ENCODE measurements around the gene ANXA6.

Gene ANXA6

GRCh38 chr5:151065609-151066008 lies 92.0 kb downstream of the ANXA6 start:
- no peak for TF ChIP-seq Cebpa-rat (IDR thresholded peaks at IDR 0.05)
- peaks cover 71% of the 10 kb centered on the region for H3K36me3 ChIP-seq
- no peak overlapping the region for H3K9ac ChIP-seq
- H3K27ac ChIP-seq: no peak overlapping the region
- peaks cover 100% of the 10 kb centered on the region for H4K20me1 ChIP-seq
- no peaks in the 10 kb centered on the region for H3K27me3 ChIP-seq
- no peaks in the 10 kb centered on the region for H3K9me3 ChIP-seq
- no peak overlapping the region for H3K4me3 ChIP-seq
- peaks cover 82% of the 10 kb centered on the region for H3K4me1 ChIP-seq
- H3K4me2 ChIP-seq: peak overlapping the region; percentile 69; the same call in 1 of the 2 replicates

- H3K4me3 ChIP-seq: no peak overlapping the region
- no peaks in the 10 kb centered on the region for H3K27me3 ChIP-seq
- H3K4me1 ChIP-seq: peaks cover 82% of the 10 kb centered on the region
- no peaks in the 10 kb centered on the region for H3K9me3 ChIP-seq
- no peak overlapping the region for H3K4me2 ChIP-seq
- no peak for TF ChIP-seq Cebpa-rat (IDR thresholded peaks at IDR 0.05)
- no peak overlapping the region for H3K27ac ChIP-seq
- H4K20me1 ChIP-seq: peaks cover 99% of the 10 kb centered on the region
- peaks cover 76% of the 10 kb centered on the region for H3K36me3 ChIP-seq
- no peak overlapping the region for H3K9ac ChIP-seq
Measured at GRCh38 chr5:151064916-151065499, 92.6 kb downstream of the ANXA6 start.

GRCh38 chr5:151063142-151063989 lies 94.2 kb downstream of the ANXA6 start:
- Histone ChIP-seq H3K27me3 (no peaks in the 10 kb centered on the region), H3K27ac (peak overlapping the region; percentile 22), H3K4me1 (peaks cover 82% of the 10 kb centered on the region), H3K9ac (no peak overlapping the region), H3K4me3 (no peak overlapping the region), H4K20me1 (peaks cover 88% of the 10 kb centered on the region), H3K4me2 (peak overlapping the region; percentile 15), H3K36me3 (peaks cover 85% of the 10 kb centered on the region), H3K9me3 (no peaks in the 10 kb centered on the region)
- TF ChIP-seq Cebpa-rat (IDR thresholded peaks at IDR 0.05): no peak

- H3K9ac ChIP-seq: no peak overlapping the region
- H4K20me1 ChIP-seq: peaks cover 85% of the 10 kb centered on the region
- TF ChIP-seq Cebpa-rat (IDR thresholded peaks at IDR 0.05): no peak
- no peaks in the 10 kb centered on the region for H3K27me3 ChIP-seq
- H3K36me3 ChIP-seq: peaks cover 88% of the 10 kb centered on the region
- H3K4me1 ChIP-seq: peaks cover 79% of the 10 kb centered on the region
- peak overlapping the region; percentile 22; the same call in 1 of the 2 replicates for H3K27ac ChIP-seq
- H3K9me3 ChIP-seq: no peaks in the 10 kb centered on the region
- H3K4me3 ChIP-seq: no peak overlapping the region
- peak overlapping the region; percentile 15; the same call in 1 of the 2 replicates for H3K4me2 ChIP-seq
Measured at GRCh38 chr5:151062405-151063141, 95.0 kb downstream of the ANXA6 start.

- no peak overlapping the region for H3K4me3 ChIP-seq
- no peak overlapping the region for H3K9ac ChIP-seq
- H3K27ac ChIP-seq: peak overlapping the region; percentile 60; the same call in 1 of the 2 replicates
- peak overlapping the region; percentile 70 for H3K4me2 ChIP-seq
- H3K4me1 ChIP-seq: peaks cover 76% of the 10 kb centered on the region
- no peaks in the 10 kb centered on the region for H3K9me3 ChIP-seq
- no peak for TF ChIP-seq Cebpa-rat (IDR thresholded peaks at IDR 0.05)
- peaks cover 89% of the 10 kb centered on the region for H3K36me3 ChIP-seq
- H4K20me1 ChIP-seq: peaks cover 82% of the 10 kb centered on the region
- no peaks in the 10 kb centered on the region for H3K27me3 ChIP-seq
Measured at GRCh38 chr5:151060742-151061141, 96.8 kb downstream of the ANXA6 start.

GRCh38 chr5:151058891-151059489 lies 98.6 kb downstream of the ANXA6 start:
- peaks cover 65% of the 10 kb centered on the region for H3K4me1 ChIP-seq
- peaks cover 80% of the 10 kb centered on the region for H4K20me1 ChIP-seq
- H3K27me3 ChIP-seq: no peaks in the 10 kb centered on the region
- H3K27ac ChIP-seq: peak overlapping the region; percentile 60
- H3K4me3 ChIP-seq: no peak overlapping the region
- H3K36me3 ChIP-seq: peaks cover 92% of the 10 kb centered on the region
- no peaks in the 10 kb centered on the region for H3K9me3 ChIP-seq
- H3K4me2 ChIP-seq: peak overlapping the region; percentile 70
- no peak for TF ChIP-seq Cebpa-rat (IDR thresholded peaks at IDR 0.05)
- no peak overlapping the region for H3K9ac ChIP-seq

GRCh38 chr5:151058301-151058700 lies 99.3 kb downstream of the ANXA6 start:
- H3K4me1 ChIP-seq: peaks cover 63% of the 10 kb centered on the region

GRCh38 chr5:151056379-151057325 lies 100.9 kb downstream of the ANXA6 start:
- TF ChIP-seq Cebpa-rat (IDR thresholded peaks at IDR 0.05): no peak

More at GRCh38 chr5:151058301-151058700, 99.3 kb downstream of the ANXA6 start:
- Histone ChIP-seq H3K36me3 (peaks cover 92% of the 10 kb centered on the region), H3K27me3 (no peaks in the 10 kb centered on the region), H3K4me2 (peak overlapping the region; percentile 70), H3K27ac (peak overlapping the region; percentile 60; the same call in 1 of the 2 replicates), H3K4me3 (no peak overlapping the region), H3K9ac (no peak overlapping the region), H3K9me3 (no peaks in the 10 kb centered on the region), H4K20me1 (peaks cover 79% of the 10 kb centered on the region)
- no peak for TF ChIP-seq Cebpa-rat (IDR thresholded peaks at IDR 0.05)

More at GRCh38 chr5:151056379-151057325, 100.9 kb downstream of the ANXA6 start:
- Histone ChIP-seq H3K9ac (no peak overlapping the region), H3K9me3 (no peaks in the 10 kb centered on the region), H3K4me3 (no peak overlapping the region), H4K20me1 (peaks cover 77% of the 10 kb centered on the region; the same call in 1 of the 2 replicates), H3K27ac (no peak overlapping the region), H3K36me3 (peaks cover 84% of the 10 kb centered on the region), H3K4me2 (peak overlapping the region; percentile 66), H3K27me3 (no peaks in the 10 kb centered on the region), H3K4me1 (peaks cover 70% of the 10 kb centered on the region)

All from BLaER1 (cell line).